GM10847 (cell line): ENCODE measurements around the gene BMPR1B.

Source experiments
- POLR2A ChIP-seq: IDR thresholded peaks from 2 replicates; pipeline ENCODE4 v1.6.1; 2011; ENCODE audit not compliant: insufficient read length; ENCODE audit errors: extremely low read depth

BMPR1B gene

DNA sequence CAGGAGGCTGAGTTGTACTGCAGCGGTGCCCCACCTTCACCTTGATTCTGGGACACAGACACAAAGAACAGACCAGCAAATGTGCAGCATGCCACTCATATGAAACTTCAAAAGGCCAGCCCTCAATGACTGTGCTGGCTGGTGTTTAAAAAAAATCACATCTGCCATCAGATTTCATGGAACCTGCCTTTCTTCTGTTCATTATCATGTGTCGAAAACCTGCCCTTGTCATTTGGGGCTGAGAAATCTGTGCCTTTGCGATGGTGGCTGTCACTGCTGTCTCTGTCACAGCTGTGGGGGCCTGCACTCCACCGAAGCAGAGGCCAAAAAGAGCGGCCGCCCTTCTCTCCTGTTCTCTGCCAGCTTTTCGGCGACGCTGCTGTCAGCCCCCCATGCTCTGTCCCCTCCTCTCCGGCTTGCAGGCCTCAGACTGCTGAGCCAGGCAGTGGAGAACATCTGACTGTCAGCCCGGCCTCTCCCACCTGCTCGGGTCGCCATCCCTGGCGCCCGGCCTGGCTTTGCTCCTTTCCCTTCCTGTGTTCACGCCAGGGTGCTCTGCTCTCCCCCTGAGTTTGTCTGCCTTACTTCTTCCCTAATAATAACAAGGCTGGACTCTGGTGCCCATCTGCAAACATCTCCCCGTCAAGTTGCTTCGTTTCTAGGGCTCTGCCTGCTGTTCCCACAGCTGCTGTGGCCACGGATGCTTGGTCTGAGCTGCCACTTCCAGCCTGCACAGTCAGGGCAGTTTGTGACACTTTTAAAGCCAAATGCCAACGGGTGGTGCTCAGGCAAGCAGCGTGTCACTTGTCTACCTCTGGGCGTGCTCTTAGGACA lies 435.9 kb downstream of the BMPR1B start:
- no peak for TF ChIP-seq POLR2A

DNA sequence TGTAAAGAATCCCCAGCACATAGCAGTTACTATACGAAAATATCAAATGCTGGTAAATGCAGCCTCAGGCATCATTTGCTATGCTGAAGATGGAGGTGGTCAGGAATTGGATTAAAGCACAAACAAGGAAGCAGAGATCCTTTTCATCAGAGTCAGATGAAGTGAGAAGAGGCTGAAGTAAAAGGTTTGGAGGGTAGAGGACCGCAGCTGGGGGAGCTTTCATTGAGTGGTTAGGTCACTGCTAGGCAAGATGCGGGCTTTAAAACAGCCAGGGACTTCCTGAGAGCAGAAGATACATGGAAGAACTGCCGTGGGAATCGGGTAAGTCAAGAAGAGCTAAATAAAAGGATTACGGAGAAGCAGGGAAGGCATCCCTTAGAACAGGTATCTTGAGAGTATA lies 439.6 kb downstream of the BMPR1B start:
- TF ChIP-seq POLR2A: no peak

DNA sequence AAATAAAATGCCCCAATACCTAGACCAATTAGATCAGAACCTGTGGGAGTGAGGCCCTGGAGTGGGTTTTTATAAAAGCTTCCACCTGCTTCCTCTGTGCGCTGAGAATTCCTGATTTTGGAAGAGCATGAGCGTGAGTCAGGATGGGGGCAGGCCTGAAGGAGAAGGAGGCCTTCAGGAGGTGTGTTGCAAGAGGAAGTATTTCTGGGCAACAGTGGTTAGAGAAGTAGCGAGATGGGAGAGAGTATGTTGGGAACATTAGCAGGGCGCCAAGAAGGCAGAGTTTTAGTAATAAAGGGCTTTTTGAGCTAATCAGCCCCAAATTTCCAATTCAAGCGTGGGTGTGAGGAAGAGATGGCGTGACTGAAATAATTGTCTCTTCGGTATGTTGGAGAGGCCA lies 441.2 kb downstream of the BMPR1B start:
- no peak for TF ChIP-seq POLR2A

DNA sequence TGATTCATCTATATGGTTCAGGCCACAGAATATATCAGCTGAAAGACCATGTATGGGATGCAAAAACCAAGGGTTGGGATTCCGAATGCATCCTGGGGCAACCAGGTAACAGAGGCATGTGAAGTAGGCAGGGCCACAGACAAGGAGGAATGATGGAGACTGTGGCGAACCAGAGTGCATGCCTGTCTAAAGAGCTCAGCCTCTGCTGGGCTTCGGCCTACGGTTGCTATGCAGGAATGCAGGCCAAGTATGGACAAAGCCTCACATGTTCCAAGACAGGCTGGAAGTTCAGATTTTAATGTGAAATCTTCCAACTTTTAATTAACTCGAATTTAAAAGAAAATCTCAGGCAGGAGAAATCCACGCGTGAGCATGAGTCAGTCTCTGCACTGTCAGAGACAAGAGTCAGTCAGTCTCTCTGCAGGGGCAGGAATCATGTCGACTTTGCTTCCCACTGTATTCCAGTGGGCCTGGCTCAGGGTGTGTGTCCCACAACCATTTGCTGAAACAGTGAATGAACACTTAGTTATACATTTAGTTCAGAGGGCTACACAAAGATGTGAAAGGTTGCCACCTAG lies 446.6 kb downstream of the BMPR1B start:
- no peak for TF ChIP-seq POLR2A

DNA sequence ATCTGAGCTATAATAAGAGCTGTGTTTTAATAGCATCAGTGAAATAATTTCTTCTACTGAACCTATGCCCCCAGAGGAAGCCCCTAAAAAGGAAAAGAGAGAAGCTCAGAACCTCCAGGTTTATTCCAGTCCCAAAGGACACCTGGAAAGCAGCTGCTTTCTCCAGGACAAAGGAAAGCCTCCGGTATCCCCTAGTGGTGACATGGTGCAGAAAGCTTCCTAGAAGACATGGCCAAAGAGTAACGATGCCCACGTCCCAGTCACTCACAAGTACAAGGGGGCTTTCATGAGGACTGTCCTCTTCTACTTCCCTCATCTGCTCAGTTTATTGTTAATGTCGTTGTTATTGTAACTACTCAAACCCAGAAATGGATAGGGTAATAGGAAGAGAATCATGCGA lies 447.1 kb downstream of the BMPR1B start:
- no peak for TF ChIP-seq POLR2A
